ENCODE results near the gene SLFN14.
A peak's percentile ranks its signal among the peaks of the same experiment; 100 is the strongest.

The SLFN14 gene

DNA sequence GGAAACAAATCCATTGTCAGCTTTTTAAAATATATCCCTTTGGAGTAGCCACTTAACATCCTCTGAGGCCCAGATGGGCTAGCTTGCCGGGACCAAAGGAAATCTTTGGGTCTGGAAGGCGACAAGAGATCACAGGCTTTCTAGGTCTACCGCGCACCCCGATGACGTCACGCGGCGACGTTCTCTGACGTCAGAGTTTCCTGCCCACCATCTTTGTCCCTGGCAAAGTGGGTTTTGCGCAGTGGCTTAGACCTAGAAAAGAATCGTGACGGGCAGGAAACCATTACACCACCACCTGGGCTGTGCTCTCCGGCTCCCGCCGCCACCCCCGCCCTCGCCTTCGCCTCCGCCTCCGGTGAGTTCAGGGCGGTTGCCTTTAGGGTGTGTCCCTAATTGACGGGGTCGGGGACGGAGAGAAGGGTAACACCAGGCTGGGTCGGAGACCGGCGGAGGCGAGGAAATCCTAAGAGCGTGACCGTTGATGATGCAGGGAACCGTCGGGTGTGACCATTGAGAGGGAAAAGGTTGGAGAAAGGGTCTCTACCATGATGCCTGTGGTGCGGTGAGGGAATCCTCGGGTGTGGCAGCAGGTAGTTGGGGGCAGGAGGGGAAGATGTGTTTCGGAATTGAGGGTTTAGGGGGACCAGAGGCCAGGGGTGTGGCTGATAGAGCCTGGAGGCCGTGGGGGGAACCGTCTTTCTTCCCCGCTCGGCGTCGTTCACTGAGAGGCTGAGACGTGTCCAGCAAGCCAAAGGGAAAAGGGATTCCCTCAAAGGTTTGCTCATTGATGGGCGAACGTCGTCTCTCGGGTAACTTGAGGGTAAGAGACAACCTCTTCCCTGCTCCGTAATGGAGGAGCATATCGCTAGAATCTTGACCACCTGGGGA, 26.7 kb upstream of the SLFN14 start, which contains the start of gene AP2B1 (continued):
- TF ChIP-seq ZNF433 (tag by site-specific recombination; IDR thresholded peaks at IDR 0.05; ENCODE audit: low read depth) (no peak), GLI4 (tag by site-specific recombination; IDR thresholded peaks at IDR 0.05) (peak; percentile 72; the same call in 1 of the 2 replicates), ZNF211 (tag by site-specific recombination; IDR thresholded peaks at IDR 0.05; ENCODE audit: low read depth) (no peak), YY2 (tag by site-specific recombination; IDR thresholded peaks at IDR 0.05) (peak; percentile 84), ZNF146 (tag by site-specific recombination; IDR thresholded peaks at IDR 0.05) (no peak; the same call in 1 of the 2 replicates), ZNF112 (tag by site-specific recombination; IDR thresholded peaks at IDR 0.05) (no peak), TCF7L2 (IDR thresholded peaks at IDR 0.05; ENCODE audit: borderline replicate concordance, low read depth, low read length) (peak; percentile 79; the same call in 1 of the 2 replicates), ZBTB8A (tag by site-specific recombination; IDR thresholded peaks at IDR 0.05) (peak; percentile 80), ZNF302 (tag by site-specific recombination; IDR thresholded peaks at IDR 0.05; ENCODE audit: low read depth) (no peak; the same call in 1 of the 2 replicates), ZNF843 (tag by site-specific recombination; IDR thresholded peaks at IDR 0.05) (peak; percentile 45; the same call in 1 of the 2 replicates), GLIS1 (tag by site-specific recombination; IDR thresholded peaks at IDR 0.05) (peak; percentile 49), ZNF133 (tag by site-specific recombination; IDR thresholded peaks at IDR 0.05) (no peak), ZNF785 (tag by site-specific recombination; IDR thresholded peaks at IDR 0.05) (peak; percentile 14; the same call in 1 of the 2 replicates), KLF16 (tag by site-specific recombination; IDR thresholded peaks at IDR 0.05) (peak; percentile 92), WT1 (tag by site-specific recombination; IDR thresholded peaks at IDR 0.05) (no peak), ZXDB (tag by site-specific recombination; IDR thresholded peaks at IDR 0.05) (peak; percentile 88), ZNF629 (tag by site-specific recombination; IDR thresholded peaks at IDR 0.05) (peak; percentile 100), SCRT1 (tag by site-specific recombination; IDR thresholded peaks at IDR 0.05; ENCODE audit: borderline replicate concordance) (no peak), ZNF791 (tag by site-specific recombination; IDR thresholded peaks at IDR 0.05) (no peak), HOXD13 (CRISPR knock-in tag; IDR thresholded peaks at IDR 0.05; ENCODE audit: borderline replicate concordance) (no peak; the same call in 1 of the 2 replicates)
- TF ChIP-seq, protein P1, sequence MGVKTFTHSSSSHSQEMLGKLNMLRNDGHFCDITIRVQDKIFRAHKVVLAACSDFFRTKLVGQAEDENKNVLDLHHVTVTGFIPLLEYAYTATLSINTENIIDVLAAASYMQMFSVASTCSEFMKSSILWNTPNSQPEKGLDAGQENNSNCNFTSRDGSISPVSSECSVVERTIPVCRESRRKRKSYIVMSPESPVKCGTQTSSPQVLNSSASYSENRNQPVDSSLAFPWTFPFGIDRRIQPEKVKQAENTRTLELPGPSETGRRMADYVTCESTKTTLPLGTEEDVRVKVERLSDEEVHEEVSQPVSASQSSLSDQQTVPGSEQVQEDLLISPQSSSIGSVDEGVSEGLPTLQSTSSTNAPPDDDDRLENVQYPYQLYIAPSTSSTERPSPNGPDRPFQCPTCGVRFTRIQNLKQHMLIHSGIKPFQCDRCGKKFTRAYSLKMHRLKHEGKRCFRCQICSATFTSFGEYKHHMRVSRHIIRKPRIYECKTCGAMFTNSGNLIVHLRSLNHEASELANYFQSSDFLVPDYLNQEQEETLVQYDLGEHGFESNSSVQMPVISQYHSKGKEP (tag by site-specific recombination; IDR thresholded peaks at IDR 0.05): peak; percentile 67; the same call in 1 of the 2 replicates
- TF ChIP-seq, protein P2, sequence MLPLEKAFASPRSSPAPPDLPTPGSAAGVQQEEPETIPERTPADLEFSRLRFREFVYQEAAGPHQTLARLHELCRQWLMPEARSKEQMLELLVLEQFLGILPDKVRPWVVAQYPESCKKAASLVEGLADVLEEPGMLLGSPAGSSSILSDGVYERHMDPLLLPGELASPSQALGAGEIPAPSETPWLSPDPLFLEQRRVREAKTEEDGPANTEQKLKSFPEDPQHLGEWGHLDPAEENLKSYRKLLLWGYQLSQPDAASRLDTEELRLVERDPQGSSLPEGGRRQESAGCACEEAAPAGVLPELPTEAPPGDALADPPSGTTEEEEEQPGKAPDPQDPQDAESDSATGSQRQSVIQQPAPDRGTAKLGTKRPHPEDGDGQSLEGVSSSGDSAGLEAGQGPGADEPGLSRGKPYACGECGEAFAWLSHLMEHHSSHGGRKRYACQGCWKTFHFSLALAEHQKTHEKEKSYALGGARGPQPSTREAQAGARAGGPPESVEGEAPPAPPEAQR (tag by site-specific recombination; IDR thresholded peaks at IDR 0.05): no peak
- TF ChIP-seq, protein P3, sequence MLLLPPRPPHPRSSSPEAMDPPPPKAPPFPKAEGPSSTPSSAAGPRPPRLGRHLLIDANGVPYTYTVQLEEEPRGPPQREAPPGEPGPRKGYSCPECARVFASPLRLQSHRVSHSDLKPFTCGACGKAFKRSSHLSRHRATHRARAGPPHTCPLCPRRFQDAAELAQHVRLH (tag by site-specific recombination; IDR thresholded peaks at IDR 0.05): peak; percentile 95
- TF ChIP-seq, protein P4, sequence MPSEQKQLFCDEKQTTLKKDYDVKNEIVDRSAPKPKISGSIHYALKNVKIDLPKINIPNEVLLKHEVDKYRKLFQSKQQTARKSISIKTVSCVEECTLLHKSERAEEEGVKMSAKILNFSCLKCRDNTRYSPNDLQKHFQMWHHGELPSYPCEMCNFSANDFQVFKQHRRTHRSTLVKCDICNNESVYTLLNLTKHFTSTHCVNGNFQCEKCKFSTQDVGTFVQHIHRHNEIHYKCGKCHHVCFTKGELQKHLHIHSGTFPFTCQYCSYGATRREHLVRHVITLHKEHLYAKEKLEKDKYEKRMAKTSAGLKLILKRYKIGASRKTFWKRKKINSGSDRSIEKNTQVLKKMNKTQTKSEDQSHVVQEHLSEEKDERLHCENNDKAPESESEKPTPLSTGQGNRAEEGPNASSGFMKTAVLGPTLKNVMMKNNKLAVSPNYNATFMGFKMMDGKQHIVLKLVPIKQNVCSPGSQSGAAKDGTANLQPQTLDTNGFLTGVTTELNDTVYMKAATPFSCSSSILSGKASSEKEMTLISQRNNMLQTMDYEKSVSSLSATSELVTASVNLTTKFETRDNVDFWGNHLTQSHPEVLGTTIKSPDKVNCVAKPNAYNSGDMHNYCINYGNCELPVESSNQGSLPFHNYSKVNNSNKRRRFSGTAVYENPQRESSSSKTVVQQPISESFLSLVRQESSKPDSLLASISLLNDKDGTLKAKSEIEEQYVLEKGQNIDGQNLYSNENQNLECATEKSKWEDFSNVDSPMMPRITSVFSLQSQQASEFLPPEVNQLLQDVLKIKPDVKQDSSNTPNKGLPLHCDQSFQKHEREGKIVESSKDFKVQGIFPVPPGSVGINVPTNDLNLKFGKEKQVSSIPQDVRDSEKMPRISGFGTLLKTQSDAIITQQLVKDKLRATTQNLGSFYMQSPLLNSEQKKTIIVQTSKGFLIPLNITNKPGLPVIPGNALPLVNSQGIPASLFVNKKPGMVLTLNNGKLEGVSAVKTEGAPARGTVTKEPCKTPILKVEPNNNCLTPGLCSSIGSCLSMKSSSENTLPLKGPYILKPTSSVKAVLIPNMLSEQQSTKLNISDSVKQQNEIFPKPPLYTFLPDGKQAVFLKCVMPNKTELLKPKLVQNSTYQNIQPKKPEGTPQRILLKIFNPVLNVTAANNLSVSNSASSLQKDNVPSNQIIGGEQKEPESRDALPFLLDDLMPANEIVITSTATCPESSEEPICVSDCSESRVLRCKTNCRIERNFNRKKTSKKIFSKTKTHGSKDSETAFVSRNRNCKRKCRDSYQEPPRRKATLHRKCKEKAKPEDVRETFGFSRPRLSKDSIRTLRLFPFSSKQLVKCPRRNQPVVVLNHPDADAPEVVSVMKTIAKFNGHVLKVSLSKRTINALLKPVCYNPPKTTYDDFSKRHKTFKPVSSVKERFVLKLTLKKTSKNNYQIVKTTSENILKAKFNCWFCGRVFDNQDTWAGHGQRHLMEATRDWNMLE (tag by site-specific recombination; conservative IDR thresholded peaks at IDR 0.05; ENCODE audit: low read depth): peak; percentile 66
- TF ChIP-seq, protein P5, sequence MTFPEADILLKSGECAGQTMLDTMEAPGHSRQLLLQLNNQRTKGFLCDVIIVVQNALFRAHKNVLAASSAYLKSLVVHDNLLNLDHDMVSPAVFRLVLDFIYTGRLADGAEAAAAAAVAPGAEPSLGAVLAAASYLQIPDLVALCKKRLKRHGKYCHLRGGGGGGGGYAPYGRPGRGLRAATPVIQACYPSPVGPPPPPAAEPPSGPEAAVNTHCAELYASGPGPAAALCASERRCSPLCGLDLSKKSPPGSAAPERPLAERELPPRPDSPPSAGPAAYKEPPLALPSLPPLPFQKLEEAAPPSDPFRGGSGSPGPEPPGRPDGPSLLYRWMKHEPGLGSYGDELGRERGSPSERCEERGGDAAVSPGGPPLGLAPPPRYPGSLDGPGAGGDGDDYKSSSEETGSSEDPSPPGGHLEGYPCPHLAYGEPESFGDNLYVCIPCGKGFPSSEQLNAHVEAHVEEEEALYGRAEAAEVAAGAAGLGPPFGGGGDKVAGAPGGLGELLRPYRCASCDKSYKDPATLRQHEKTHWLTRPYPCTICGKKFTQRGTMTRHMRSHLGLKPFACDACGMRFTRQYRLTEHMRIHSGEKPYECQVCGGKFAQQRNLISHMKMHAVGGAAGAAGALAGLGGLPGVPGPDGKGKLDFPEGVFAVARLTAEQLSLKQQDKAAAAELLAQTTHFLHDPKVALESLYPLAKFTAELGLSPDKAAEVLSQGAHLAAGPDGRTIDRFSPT (tag by site-specific recombination; IDR thresholded peaks at IDR 0.05): peak; percentile 90
- TF ChIP-seq, protein P6, sequence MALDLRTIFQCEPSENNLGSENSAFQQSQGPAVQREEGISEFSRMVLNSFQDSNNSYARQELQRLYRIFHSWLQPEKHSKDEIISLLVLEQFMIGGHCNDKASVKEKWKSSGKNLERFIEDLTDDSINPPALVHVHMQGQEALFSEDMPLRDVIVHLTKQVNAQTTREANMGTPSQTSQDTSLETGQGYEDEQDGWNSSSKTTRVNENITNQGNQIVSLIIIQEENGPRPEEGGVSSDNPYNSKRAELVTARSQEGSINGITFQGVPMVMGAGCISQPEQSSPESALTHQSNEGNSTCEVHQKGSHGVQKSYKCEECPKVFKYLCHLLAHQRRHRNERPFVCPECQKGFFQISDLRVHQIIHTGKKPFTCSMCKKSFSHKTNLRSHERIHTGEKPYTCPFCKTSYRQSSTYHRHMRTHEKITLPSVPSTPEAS (tag by site-specific recombination; IDR thresholded peaks at IDR 0.05): peak; percentile 37; the same call in 1 of the 2 replicates
